Endodermal cell (in vitro differentiated cells): ENCODE results near the gene CENPX. TPM values are rescaled to one million over a fixed set of nuclear protein-coding genes. Genes with fewer than 3 reads are reported as not detected.
"Not testable (repeated sequence)": the region's sequence is repeated elsewhere in the genome, so short reads cannot be mapped to it uniquely, and the experiment has no call there.

ENCODE experiments used
- DNase-seq: peaks from one replicate; pipeline ENCODE4 v3.0.0-alpha.2; 2017
- H3K27ac ChIP-seq: 2 replicates; pipeline ENCODE4 v1.5.1; 2013; ENCODE audit warnings: mild to moderate bottlenecking, low read depth, low read length, moderate library complexity
- H3K27me3 ChIP-seq: 2 replicates; pipeline ENCODE4 v1.6.1; 2013; ENCODE audit warnings: mild to moderate bottlenecking, low read length, moderate library complexity; ENCODE audit not compliant: insufficient read depth, control insufficient read depth, poor library complexity, severe bottlenecking
- H3K36me3 ChIP-seq: 2 replicates; pipeline ENCODE4 v1.7.0; 2013; ENCODE audit warnings: mild to moderate bottlenecking, low read length, moderate library complexity; ENCODE audit not compliant: control insufficient read depth, insufficient read depth
- H3K4me1 ChIP-seq: one replicate; pipeline ENCODE4 v1.7.0; 2013; ENCODE audit warnings: low read length; ENCODE audit not compliant: control insufficient read depth, insufficient read depth
- H3K4me3 ChIP-seq: 2 replicates; pipeline ENCODE4 v1.5.1; 2013; ENCODE audit warnings: mild to moderate bottlenecking, low read length, moderate library complexity
- H3K9ac ChIP-seq: 2 replicates; pipeline ENCODE4 v1.6.1; 2013; ENCODE audit warnings: mild to moderate bottlenecking, low read length, moderate library complexity; ENCODE audit not compliant: poor library complexity, severe bottlenecking; ENCODE audit errors: extremely low read depth
- H3K9me3 ChIP-seq: 2 replicates; pipeline ENCODE4 v1.6.1; 2013; ENCODE audit warnings: mild to moderate bottlenecking, low read length, moderate library complexity; ENCODE audit not compliant: control insufficient read depth
- H3K27ac Mint-ChIP-seq: 2 replicates; pipeline ENCODE4 v1.8.0; 2020; ENCODE audit warnings: mixed read lengths
- H3K27me3 Mint-ChIP-seq: 2 replicates; pipeline ENCODE4 v1.8.0; 2021; ENCODE audit warnings: mild to moderate bottlenecking, mixed read lengths; ENCODE audit not compliant: insufficient read depth
- H3K36me3 Mint-ChIP-seq: 2 replicates; pipeline ENCODE4 v1.8.0; 2020; ENCODE audit warnings: low read depth, mixed read lengths
- H3K4me1 Mint-ChIP-seq: 2 replicates; pipeline ENCODE4 v1.8.0; 2020; ENCODE audit warnings: mixed read lengths
- H3K4me3 Mint-ChIP-seq: 2 replicates; pipeline ENCODE4 v1.8.0; 2020; ENCODE audit warnings: mild to moderate bottlenecking, moderate library complexity, mixed read lengths
- H3K9me3 Mint-ChIP-seq: 2 replicates; pipeline ENCODE4 v1.8.0; 2020; ENCODE audit warnings: mild to moderate bottlenecking, mixed read lengths
- CTCF ChIP-seq: fragments of 200-600 bp; sonication (generic); conservative IDR thresholded peaks from 2 replicates; pipeline ENCODE4 v1.5.0; 2021; ENCODE audit warnings: antibody characterized with exemption, mild to moderate bottlenecking
- WGBS, 2 experiments: methylation state at CpG; one replicate each; pipeline versions ENCODE4 v1.1.5 to v1.1.7; 2013; ENCODE audit warnings: missing lambda C conversion rate in 2 of 2, mixed read lengths in 1 of 2; ENCODE audit not compliant: insufficient coverage in 1 of 2, insufficient read length in 1 of 2; 5-methylcytosine and 5-hydroxymethylcytosine counted together
- total RNA-seq, 2 donors: library from RNA; stranded (reverse); fragmentation: NEBNext Ultra II Directional in 1 of 2; extraction: Animal tissue kit (Norgen Biotek cat#: 25700) in 1 of 2; gene quantifications; 2 replicates in 1 of 2; 3 replicates in 1 of 2; pipeline ENCODE4 v1.2.1, GENCODE V29; 2021

The CENPX gene
- total RNA-seq, 2 donors from 2014 or later = 80.0 to 85.0 TPM

- H3K4me3 Mint-ChIP-seq = no peak overlapping the region
- Histone ChIP-seq H3K36me3 (peaks cover 11% of the 10 kb centered on the region), H3K27ac (no peak overlapping the region), H3K4me1 (no peaks in the 10 kb centered on the region), H3K9ac (no peak overlapping the region), H3K27me3 (no peaks in the 10 kb centered on the region), H3K9me3 (no peaks in the 10 kb centered on the region), H3K4me3 (no peak overlapping the region)
- no peak for TF ChIP-seq CTCF
- peaks cover 7% of the 10 kb centered on the region for H3K9me3 Mint-ChIP-seq
- peaks cover 17% of the 10 kb centered on the region for H3K27me3 Mint-ChIP-seq
- H3K27ac Mint-ChIP-seq = no peak overlapping the region
- peaks cover 9% of the 10 kb centered on the region for H3K36me3 Mint-ChIP-seq
- H3K4me1 Mint-ChIP-seq = peaks cover 4% of the 10 kb centered on the region
- no peak for DNase-seq
- 93 to 99% methylated on average over 7 to 9 of the region's 9 CpGs for WGBS, 2 experiments
These were observed 20.0 kb upstream of the CENPX start for GRCh38 chr17:82042649-82043048.

GRCh38 chr17:82041144-82041814 lies 18.6 kb upstream of the CENPX start:
- no peak for DNase-seq
- TF ChIP-seq CTCF = no peak
- H3K36me3 Mint-ChIP-seq = no peaks in the 10 kb centered on the region
- H3K9me3 ChIP-seq = no peaks in the 10 kb centered on the region
- H3K9me3 Mint-ChIP-seq = peaks cover 8% of the 10 kb centered on the region
- H3K4me1 Mint-ChIP-seq = peaks cover 4% of the 10 kb centered on the region
- no peak overlapping the region for H3K4me3 ChIP-seq
- H3K9ac ChIP-seq = no peak overlapping the region
- H3K27ac ChIP-seq = no peak overlapping the region
- H3K27me3 Mint-ChIP-seq = peaks cover 17% of the 10 kb centered on the region
- no peak overlapping the region for H3K27ac Mint-ChIP-seq
- no peak overlapping the region for H3K4me3 Mint-ChIP-seq
- WGBS, 2 experiments = 81 to 82% methylated on average over 13 to 17 of the region's 17 CpGs
- H3K36me3 ChIP-seq = no peaks in the 10 kb centered on the region
- no peaks in the 10 kb centered on the region for H3K27me3 ChIP-seq
- no peaks in the 10 kb centered on the region for H3K4me1 ChIP-seq

DNA sequence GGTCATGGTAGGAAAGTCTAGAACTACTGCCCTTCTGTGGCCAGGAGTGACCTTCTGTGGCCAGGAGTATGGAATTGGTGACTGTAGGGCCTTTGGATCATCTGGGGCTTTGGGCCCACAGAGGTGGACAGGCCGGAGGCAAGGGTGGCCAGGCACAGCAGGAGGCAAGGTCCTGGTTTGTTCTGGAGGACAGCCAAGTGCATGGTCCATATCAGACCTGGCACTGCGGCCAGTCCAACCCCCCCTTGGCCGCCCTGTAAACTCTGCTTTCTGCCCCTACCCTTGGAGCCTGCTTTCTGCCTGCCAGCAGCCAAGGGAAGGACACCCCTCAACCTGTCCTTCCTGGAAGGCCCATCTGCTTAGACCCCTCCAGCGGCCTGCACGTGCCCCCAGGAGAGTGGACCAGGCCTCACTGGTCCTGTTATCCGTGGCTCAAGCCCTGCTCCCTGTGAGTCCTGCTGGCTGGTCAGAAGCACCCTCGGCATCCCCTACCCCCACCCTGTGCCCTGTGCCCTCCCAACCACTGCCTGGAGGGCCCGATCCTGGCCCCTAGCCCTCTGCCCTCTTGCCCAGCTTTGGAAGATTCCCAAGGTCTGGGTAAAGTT lies 17.1 kb upstream of the CENPX start:
- DNase-seq = no peak
- no peak for TF ChIP-seq CTCF
- no peak overlapping the region for H3K27ac ChIP-seq
- WGBS, 2 experiments = 87 to 91% methylated on average over 5 to 8 of the region's 8 CpGs
- H3K4me3 ChIP-seq = no peak overlapping the region
- peaks cover 4% of the 10 kb centered on the region for H3K4me1 Mint-ChIP-seq
- no peaks in the 10 kb centered on the region for H3K9me3 ChIP-seq
- no peaks in the 10 kb centered on the region for H3K36me3 ChIP-seq
- H3K27me3 Mint-ChIP-seq = peaks cover 17% of the 10 kb centered on the region
- no peak overlapping the region for H3K27ac Mint-ChIP-seq
- no peaks in the 10 kb centered on the region for H3K36me3 Mint-ChIP-seq
- H3K9ac ChIP-seq = no peak overlapping the region
- no peaks in the 10 kb centered on the region for H3K4me1 ChIP-seq
- no peak overlapping the region for H3K4me3 Mint-ChIP-seq
- no peaks in the 10 kb centered on the region for H3K27me3 ChIP-seq
- peaks cover 8% of the 10 kb centered on the region for H3K9me3 Mint-ChIP-seq

DNA sequence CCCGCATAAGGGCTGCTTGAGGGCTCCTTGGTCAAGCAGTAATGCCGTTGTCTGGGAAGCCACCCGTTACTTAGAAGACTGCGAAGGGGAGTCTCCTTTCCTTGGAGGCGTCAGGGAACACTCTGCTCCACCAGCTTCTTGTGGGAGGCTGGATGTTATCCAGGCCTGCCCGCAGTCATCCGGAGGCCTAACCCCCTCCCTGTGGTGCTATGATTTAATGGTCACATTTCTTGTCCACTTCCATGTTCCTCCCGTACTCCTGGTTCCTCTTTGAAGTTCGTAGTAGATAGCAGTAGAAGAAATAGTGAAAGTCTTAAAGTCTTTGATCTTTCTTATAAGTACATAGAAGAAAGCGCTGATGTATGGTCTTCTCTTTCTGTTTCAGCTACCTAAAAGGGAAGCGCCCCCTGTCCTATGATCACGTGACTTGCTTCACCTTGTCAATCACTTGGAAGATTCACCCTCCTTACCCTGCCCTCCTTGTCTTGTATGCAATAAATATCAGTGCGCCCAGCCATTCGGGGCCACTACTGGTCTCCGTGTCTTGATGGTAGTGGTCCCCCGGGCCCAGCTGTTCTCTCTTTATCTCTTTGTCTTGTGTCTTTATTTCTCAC lies 16.2 kb upstream of the CENPX start:
- H3K4me3 ChIP-seq, H3K36me3 Mint-ChIP-seq, H3K4me3 Mint-ChIP-seq, H3K27me3 ChIP-seq, H3K9ac ChIP-seq, H3K9me3 ChIP-seq, H3K4me1 Mint-ChIP-seq, H3K27ac ChIP-seq, DNase-seq, H3K9me3 Mint-ChIP-seq, H3K27ac Mint-ChIP-seq, H3K36me3 ChIP-seq, H3K4me1 ChIP-seq: not testable (repeated sequence)
- WGBS, 2 experiments = 91 to 93% methylated on average over 9 to 16 of the region's 16 CpGs
- H3K27me3 Mint-ChIP-seq = peaks cover 17% of the 10 kb centered on the region
